Measurements from ENCODE around the gene FOXRED1. TPM values are rescaled to one million over a fixed set of nuclear protein-coding genes. Genes with fewer than 3 reads are reported as not detected.
"Not testable (repeated sequence)": the region's sequence is repeated elsewhere in the genome, so short reads cannot be mapped to it uniquely, and the experiment has no call there.

The FOXRED1 gene
- total RNA-seq (2014; rRNA removed; shearing (Covaris generic); ENCODE audit: low replicate concordance), result 18.8 and 31.8 TPM in 2 replicates

DNA sequence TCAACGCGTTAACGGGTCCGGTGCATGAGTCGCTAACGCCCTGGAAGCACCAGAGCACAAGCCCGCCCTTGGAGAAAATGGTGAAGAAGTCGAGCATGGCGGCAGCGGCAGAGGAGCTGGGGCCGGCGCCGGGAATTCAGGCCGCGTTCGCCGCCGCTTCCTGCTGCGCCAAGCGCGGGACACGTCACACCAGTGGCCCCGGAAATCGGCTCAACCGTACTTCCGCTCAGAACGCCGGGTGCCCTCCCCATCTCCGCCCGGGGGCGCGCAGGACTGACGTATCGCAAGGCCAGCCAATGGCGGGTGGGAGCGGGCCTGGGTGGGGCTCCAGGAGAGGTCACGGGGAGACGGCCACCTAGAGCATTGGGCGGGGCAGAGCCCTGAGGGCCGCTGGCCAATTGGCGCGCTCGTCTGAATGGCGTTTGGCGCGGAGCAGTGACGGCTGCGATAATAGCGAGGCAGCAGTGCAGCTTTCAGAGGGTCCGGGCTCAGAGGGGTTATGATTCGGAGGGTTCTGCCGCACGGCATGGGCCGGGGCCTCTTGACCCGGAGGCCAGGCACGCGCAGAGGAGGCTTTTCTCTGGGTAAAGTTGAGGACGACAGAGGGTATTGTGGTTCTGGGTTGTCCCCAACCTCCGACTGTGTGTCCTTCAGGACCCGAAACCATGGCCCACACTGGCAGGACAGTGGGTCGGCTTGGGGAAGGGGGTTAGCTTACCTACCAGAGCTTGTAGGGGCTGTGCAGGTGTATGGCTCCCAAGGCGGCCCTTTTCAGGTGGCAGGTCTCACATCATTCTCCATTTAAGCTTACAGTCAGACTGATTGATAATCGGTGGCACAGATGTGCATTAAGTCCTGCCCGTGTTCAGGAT is at the start of gene FOXRED1, which contains the start of gene SRPRA:
TSS of gene FOXRED1 (plus strand) at position 447 of the 872 bp plus-strand sequence. CDS start at position 500, 53 bp downstream.
TSS of gene SRPRA (minus strand) at position 188 of the 872 bp plus-strand sequence. CDS start at position 97, 91 bp downstream.
- in situ Hi-C loops (cut with HindIII; ENCODE audit: low pct_unique_long_range_greater_than_20kb, low sequenced_read_pairs), result no loop called here
- DNase-seq (ENCODE audit: low read depth), result peak; percentile 90

DNA sequence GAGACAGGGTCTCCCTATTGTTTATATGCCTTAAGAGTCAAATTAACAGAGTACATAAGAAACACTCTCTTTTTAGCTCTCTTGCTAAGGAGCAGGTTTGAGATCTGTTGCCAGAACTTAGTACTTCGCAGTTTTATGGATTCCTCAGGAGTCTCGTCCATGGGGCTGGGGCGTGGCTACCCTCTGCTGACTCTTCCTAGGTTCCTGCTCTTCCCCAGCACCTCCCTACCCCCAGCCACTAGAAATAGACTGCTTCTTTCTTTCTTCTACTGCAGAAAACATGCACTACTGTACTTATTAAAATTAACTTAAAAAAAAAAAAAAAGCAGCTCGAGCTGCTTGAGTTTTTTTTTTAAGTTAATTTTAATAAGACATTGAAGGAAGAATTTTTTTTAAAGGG is 49.4 kb upstream of the FOXRED1 start:
- DNase-seq (ENCODE audit: low read depth), result no peak
- in situ Hi-C loops (cut with HindIII; ENCODE audit: low pct_unique_long_range_greater_than_20kb, low sequenced_read_pairs), result no loop called here

DNA sequence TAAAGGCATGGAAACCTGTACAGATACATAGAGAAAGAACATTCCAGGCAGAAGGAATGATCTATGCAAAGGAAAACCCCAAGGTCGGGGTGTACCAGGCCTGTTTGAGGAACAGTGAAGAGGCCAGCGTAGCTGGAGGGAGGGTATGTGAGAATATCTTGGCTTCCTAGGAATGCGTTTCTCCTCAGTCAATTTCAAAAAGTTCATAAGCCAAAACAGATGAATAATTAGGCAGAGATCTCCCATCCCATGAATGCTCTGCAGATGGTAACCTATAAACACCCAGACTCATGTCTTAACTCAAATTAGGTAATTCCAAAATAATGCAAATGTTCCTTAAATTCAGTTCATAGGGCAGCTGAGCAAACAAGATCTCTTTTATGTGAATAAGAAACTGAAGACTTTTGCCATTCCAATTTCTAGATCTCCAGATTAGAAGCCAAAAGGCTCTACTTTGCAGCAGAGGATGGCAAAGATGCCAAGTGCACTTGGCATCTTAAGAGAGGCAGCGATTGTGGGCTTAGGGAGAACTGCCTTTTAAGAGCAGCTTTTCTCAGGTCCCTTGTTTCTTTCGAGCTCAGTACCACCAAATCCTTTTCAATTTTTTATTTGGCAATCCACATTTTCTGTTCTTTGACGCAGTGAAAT is 44.2 kb upstream of the FOXRED1 start:
- in situ Hi-C loops (cut with HindIII; ENCODE audit: low pct_unique_long_range_greater_than_20kb, low sequenced_read_pairs), result no loop called here
- no peak for DNase-seq (ENCODE audit: low read depth)

DNA sequence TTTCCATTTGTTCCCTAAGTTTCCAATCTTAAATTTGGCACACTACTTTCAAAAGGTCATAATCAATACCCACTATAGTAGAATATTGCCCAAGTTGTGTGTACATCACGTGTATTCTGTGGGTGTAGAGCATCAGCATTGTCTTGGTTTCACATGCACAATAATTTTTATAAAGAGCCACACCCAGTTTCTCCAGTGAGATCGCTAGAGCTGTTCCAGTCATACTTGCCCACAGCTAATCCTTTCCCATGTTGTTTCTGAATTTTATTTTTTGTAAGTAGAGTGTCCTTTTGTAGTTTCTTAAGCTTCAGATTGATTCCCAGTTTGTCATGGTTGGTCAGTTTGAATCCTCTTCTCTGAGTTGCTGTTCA is 43.7 kb upstream of the FOXRED1 start:
- no peak for DNase-seq (ENCODE audit: low read depth)
- in situ Hi-C loops (cut with HindIII; ENCODE audit: low pct_unique_long_range_greater_than_20kb, low sequenced_read_pairs), result no loop called here

DNA sequence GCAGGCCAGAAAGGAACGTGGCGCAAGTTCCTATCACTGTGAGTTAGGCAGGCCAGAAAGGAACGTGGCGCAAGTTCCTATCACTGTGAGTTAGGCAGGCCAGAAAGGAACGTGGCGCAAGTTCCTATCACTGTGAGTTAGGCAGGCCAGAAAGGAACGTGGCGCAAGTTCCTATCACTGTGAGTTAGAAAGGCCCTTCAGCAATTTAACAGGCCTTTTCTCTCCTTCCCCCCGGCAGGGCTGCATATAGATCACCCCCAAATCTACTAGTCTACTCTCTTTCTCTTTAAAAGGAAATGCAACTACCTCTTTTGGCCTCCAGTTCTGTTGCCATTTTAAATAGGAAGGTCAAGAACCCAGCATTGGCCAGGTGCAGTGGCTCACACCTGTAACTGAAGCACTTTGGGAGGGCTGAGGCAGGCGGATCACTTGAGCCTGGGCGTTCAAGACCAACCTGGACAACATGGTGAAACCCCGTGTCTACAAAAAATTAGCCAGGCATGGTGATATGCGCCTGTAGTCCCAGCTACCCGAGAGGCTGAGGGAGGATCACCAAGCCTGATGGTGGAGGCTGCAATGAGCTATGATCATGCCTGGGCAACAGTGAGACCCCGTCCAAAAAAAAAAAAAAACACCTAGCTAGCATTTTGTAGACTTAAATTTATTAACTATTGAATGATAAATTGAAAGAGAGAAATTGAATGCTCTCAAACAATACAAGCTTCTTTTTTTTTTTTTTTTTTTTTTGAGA is 42.4 kb upstream of the FOXRED1 start:
- DNase-seq (ENCODE audit: low read depth), result no peak
- in situ Hi-C loops (cut with HindIII; ENCODE audit: low pct_unique_long_range_greater_than_20kb, low sequenced_read_pairs), result no loop called here

DNA sequence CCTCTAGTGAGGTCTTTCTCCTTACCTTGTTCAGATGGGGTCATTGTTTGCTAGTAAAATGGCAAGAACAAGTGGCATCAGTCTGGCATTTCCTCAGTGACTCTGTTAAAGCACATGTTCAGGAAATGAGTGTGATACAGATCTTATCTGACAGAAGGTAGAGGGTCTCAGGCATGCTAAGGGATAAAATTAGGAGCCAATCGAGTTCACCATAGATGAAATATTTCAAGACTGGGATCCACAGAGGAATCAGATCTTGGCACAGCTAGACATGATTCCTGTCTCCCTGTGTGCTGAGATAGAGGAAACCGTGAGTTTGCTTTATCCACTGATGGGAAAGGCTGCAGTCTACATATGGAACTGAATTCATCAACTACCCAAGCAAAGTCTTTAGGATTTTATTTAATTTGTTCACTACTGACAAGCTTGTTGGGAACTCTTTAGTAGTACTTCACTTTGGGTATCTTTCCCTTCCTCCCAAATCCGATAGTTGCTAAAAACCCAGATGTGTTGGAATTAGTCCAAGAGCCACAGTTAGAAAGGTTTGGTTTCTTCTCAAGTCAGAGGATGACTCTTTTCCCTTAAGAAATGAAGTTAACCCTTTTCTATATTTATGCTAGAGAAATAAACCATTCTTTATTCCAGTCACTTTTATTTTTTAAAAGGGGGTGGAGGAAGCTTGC is 39.0 kb upstream of the FOXRED1 start:
- in situ Hi-C loops (cut with HindIII; ENCODE audit: low pct_unique_long_range_greater_than_20kb, low sequenced_read_pairs), result no loop called here

DNA sequence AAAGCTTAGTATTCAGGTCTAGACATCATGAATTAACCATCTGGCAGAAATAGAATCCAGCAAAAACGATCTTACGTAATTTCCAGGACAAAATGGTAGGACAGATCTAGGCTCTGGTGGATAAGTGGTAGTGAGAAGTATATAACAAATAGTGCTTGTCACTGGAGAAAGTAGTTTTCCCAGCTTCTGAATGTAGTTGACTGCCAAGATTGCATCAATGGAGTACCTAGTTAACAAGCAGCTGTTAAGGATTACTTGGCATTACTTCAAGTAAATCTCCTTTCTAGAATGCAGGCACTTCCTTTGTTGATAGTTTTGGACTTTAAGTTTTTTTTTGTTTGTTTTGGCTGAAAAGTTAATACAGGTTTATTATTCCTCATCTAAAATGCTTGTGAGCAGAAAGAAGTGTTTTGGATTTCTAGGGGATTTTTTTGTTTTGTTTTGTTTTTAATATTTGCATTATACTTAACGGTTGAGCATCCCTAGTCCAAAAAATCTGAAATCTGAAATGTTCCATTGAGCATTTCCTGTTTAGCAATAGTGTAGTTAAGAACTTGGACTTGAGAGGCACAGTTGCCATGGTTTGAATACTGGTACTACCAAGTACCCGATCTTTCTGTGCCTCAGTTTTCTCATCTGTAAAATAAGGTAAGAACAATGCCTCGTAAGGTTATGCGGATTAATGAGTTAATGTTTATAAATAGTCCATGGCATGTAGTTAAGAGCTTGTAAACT is 37.1 kb upstream of the FOXRED1 start:
- in situ Hi-C loops (cut with HindIII; ENCODE audit: low pct_unique_long_range_greater_than_20kb, low sequenced_read_pairs), result no loop called here
- no peak for DNase-seq (ENCODE audit: low read depth)

More for the DNA sequence above, 39.0 kb upstream of the FOXRED1 start:
- DNase-seq (ENCODE audit: low read depth), result no peak

DNA sequence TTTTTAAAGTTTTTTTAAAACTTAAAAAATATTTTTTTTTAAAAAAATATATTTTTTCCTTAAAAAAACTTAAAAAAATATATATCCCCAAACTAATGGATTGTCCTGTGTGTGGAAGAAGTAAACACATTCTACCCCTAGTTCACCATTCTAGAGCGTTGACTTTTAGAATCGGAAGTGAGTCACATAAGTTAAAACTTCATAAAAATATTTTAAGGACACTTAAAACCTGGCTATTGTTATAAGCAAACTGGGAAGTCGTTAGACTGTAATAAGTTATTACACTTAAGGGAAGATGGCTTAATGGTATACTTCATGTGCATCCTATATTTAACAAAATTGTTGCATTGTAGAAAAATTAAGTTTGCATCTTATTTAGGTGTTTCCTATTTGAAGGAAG is 36.3 kb upstream of the FOXRED1 start:
- in situ Hi-C loops (cut with HindIII; ENCODE audit: low pct_unique_long_range_greater_than_20kb, low sequenced_read_pairs), result no loop called here
- no peak for DNase-seq (ENCODE audit: low read depth)

DNA sequence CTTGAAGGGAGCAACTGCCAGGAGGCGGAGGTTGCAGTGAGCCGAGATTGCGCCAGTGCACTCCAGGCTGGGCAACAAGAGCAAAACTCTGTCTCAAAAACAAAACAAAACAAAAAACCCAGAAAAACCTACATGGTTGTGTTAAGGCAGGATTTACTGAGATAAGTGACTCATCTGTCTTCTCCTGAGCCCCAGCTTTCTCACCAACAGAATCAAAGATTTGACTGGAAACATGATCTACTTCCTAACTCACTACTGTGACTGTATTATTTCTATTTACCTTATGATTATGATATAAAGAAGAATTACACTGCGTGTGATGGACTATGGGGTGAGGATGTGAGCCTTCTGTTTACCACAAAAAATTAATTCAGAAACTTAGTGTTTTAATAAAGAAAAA is 35.6 kb upstream of the FOXRED1 start:
- no peak for DNase-seq (ENCODE audit: low read depth)
- in situ Hi-C loops (cut with HindIII; ENCODE audit: low pct_unique_long_range_greater_than_20kb, low sequenced_read_pairs), result no loop called here

DNA sequence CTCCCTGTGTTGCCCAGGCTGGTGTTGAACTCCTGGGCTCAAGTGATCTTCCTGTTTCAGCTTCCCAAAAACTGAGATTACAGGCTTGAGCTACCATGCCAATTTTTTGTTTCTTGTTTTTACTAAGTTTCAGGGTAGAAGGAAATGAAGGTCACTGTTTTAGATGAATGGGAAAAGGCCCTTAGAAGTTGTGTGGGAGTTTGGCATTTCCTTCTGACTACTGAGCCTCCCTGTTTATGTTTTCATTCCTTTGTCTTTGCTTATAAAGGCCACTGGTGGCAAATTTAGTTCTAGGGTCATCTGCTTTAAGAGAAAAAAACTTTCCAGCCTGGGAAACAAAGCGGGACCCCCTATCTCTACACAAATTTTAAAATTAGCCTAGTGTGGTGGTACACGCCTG is 22.3 kb upstream of the FOXRED1 start:
- no peak for DNase-seq (ENCODE audit: low read depth)
- in situ Hi-C loops (cut with HindIII; ENCODE audit: low pct_unique_long_range_greater_than_20kb, low sequenced_read_pairs), result no loop called here

DNA sequence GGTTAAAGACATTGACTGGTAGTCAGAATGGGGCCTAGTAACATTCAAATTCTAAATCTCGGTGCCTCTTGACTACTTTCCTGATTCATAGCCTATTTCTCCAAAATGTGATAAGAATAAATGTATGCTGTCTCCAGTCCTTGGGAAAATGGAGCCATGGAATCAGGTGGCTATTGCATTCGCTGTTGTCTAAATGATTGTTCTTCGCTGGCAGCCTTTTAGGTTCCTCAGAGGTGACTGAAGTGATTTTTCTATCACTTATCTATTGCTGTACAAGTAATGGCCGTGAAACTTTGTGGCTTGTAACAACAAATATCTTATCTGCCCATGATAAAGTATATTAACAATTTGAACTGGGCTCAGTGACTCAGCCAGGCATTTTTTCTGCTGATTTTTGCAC is 15.7 kb upstream of the FOXRED1 start:
- in situ Hi-C loops (cut with HindIII; ENCODE audit: low pct_unique_long_range_greater_than_20kb, low sequenced_read_pairs), result no loop called here
- no peak for DNase-seq (ENCODE audit: low read depth)

DNA sequence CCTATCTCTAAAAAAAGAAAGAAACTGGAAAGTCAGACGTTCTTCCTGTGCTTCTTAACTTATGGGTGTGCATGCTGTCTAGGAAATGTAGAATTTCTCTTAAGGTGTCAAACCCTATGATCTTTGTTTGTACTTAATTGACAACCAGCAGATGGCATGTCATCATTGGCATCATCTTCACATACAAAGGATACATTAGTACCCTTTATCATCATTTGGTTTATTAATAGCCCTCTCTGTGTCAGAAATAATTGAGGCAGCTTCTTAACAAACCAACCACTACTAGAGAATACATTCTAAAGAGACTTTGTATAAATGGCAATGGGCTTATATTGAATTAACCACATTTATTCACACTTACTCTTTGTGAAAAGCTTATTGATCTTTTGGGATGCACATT is 14.1 kb upstream of the FOXRED1 start:
- no peak for DNase-seq (ENCODE audit: low read depth)
- in situ Hi-C loops (cut with HindIII; ENCODE audit: low pct_unique_long_range_greater_than_20kb, low sequenced_read_pairs), result no loop called here

DNA sequence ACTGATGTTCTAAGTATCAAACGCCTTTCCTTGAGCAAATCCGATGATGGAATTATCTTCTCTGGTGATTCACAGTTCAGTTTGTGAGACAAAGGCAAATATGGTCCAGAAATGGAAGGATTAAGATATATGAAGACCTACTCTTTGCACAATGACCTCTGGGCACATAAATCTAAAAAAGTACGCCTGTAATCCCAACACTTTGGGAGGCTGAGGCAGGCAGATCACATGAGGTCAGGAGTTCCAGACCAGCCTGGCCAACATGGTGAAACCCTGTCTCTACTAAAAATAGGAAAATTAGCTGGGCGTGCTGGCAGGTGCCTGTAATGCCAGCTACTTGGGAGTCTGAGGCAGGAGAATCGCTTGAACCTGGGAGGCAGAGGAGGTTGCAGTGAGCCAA is 13.4 kb upstream of the FOXRED1 start:
- in situ Hi-C loops (cut with HindIII; ENCODE audit: low pct_unique_long_range_greater_than_20kb, low sequenced_read_pairs); DNase-seq (ENCODE audit: low read depth): not testable (repeated sequence)

DNA sequence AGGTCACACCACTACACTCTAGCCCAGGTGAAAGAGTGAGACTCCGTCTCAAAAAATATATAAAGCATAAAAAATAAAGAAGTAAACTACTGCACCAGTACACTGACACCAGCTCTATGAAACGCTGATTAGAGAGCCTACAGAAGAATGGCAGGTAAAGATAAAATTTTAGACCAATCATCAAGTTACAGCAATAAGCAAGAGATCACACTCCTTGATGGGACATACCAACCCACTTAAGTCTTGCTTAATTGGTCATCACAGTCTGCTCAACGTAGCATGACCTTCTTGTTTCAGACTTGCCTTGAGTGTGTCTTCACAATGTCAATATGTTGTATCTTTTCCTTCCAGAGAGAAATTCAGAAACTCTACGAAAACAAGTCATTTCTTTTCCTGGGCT is 12.7 kb upstream of the FOXRED1 start:
- in situ Hi-C loops (cut with HindIII; ENCODE audit: low pct_unique_long_range_greater_than_20kb, low sequenced_read_pairs), result no loop called here
- DNase-seq (ENCODE audit: low read depth), result no peak

DNA sequence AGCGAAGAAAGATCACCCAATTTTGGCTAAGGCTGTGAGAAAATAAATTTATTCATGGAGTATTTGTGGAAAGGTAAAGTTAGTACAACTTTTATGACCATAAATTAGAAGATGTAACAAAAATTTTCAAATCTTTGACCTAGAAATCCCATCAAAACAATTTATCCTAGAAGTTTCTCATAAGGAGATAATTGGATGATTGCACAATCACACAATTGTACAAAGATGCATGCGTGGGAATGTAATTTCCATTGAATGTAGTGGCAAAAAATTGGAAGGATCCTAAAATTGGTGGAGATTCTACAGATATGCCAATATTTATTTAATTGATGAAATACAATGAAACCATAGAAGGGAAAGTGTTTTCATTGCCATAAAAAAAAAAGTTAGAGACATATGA is 11.8 kb upstream of the FOXRED1 start:
- in situ Hi-C loops (cut with HindIII; ENCODE audit: low pct_unique_long_range_greater_than_20kb, low sequenced_read_pairs), result no loop called here
- no peak for DNase-seq (ENCODE audit: low read depth)

DNA sequence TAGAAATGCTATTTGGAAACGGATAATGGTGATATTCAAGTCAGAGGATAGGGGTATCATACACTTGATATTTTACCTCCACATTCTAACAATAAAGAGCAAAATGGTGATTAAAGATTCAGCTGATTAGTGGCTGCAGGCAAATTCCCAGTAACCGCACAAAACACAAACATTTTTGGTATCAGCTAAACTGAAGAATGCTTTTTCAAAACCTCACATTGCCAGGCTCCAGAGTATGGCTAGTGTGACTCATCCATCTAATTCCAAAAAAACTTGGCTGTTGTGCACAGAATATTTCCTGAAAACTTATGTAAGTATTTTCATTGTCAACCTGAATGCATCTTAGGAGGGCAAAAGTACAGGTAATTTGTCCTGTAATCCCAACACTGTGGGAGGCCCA is 11.2 kb upstream of the FOXRED1 start:
- in situ Hi-C loops (cut with HindIII; ENCODE audit: low pct_unique_long_range_greater_than_20kb, low sequenced_read_pairs), result no loop called here
- DNase-seq (ENCODE audit: low read depth), result no peak

DNA sequence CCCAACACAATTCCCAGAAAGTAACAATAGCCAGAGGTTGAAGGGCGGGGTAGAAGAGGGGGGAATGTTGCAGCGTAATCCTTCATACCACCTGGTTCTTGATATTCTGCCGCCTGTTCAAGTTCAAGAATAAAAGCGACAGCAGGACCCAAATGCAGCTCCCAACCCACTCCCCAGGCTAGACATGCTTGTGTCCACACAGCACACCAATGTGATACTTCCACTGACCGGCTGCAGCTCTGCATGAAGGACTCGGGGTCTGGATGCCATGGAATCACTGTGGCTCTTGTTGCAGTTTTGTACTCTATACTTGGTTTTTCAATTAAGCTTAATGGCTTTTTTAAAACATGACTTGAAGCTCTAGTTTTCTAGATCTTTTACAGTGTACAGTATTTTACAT is 6.7 kb upstream of the FOXRED1 start:
- no peak for DNase-seq (ENCODE audit: low read depth)
- in situ Hi-C loops (cut with HindIII; ENCODE audit: low pct_unique_long_range_greater_than_20kb, low sequenced_read_pairs), result no loop called here

DNA sequence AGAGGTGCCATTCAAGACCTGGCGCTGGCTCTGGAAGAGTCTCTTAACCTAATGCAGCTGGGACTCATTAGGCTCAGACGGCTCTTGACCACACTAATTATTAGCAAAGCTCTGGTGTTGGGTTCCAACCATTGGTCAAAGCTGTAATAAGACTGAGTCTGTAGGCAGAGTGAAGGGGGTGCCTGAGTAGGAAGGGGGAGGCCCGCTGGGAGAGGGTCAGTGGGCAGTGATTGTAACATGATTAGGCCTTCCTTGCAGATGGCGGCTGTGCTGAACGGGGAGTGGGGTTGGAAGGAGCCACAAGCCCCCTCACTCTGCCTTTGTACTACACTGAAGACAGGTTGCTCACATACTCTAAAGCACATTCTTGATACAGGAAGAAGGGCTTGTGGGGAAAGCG is 5.5 kb upstream of the FOXRED1 start:
- in situ Hi-C loops (cut with HindIII; ENCODE audit: low pct_unique_long_range_greater_than_20kb, low sequenced_read_pairs), result no loop called here
- no peak for DNase-seq (ENCODE audit: low read depth)

All from Caki2 (cell line).